ENCODE data around the gene C19orf12. TPM values are rescaled to one million over a fixed set of nuclear protein-coding genes. Genes with fewer than 3 reads are reported as not detected.

C19orf12 gene
- polyA plus RNA-seq, 1 experiment, result 33.9 TPM

DNA sequence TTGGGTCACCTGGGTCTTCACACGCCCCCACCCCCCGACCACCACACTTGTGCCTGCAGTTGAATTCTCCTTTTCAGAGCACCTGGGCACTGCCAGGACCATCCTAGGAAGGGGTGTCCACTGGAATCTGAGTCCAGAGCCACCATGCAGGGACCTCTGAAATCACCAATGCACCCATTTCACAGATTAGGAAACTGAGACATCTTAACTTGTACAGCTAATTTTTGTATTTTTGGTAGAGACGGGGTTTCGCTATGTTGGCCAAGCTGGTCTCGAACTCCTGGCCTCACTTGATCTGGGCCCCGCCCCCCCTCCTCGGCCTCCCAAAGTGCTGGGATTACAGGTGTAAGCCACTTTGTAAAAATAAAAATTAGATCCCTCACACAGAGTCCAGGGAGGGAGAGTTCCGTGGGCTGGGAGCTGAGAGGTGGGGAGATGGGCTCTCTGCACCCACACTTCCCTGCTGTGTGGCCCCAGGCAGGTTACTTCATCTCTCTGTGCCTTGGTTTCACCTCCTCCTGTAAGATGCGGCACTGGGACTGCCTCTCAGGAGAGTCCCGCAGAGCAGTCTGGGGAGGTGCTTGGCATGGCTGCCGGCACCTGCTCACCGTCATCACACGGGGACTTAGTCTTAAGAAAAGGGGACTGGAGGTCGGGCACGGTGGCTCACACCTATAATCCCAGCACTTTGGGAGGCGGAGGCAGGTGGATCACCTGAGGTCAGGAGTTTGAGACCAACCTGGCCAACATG is 45.9 kb upstream of the C19orf12 start:
- POLR2A ChIA-PET, result no interaction called here
- H3K27me3 ChIP-seq (ENCODE audit: control insufficient read depth, insufficient read depth, low read length), result no peaks in the 10 kb centered on the region; the same call in 1 of the 2 replicates
- no peaks in the 10 kb centered on the region for H3K36me3 ChIP-seq (ENCODE audit: control insufficient read depth, insufficient read depth, low read length)
- no peak overlapping the region for H3K4me3 ChIP-seq (ENCODE audit: low read depth, low read length)
- DNase-seq (ENCODE audit: low read depth), result no peak
- no peak for TF ChIP-seq CTCF (IDR thresholded peaks at IDR 0.05; ENCODE audit: insufficient read depth, low read depth, low read length)
- CTCF ChIA-PET, result interaction anchor here (0.6 to 5.0 kb wide), 15 partner anchors 11 to 1587 kb away, joined by 3 to 48 read pairs (median 4); no protein-coding TSS in a partner anchor

GRCh38 chr19:29759359-29759758 is 44.3 kb upstream of the C19orf12 start:
- ChIA-PET POLR2A (no interaction called here), CTCF (interaction anchor here (0.6 to 5.0 kb wide), 23 partner anchors 8 to 896 kb away, joined by 3 to 48 read pairs (median 4); no protein-coding TSS in a partner anchor)
- Histone ChIP-seq H3K36me3 (ENCODE audit: control insufficient read depth, insufficient read depth, low read length) (no peaks in the 10 kb centered on the region), H3K4me3 (ENCODE audit: low read depth, low read length) (no peak overlapping the region), H3K27me3 (ENCODE audit: control insufficient read depth, insufficient read depth, low read length) (no peaks in the 10 kb centered on the region; the same call in 1 of the 2 replicates)
- TF ChIP-seq CTCF (IDR thresholded peaks at IDR 0.05; ENCODE audit: insufficient read depth, low read depth, low read length), result no peak
- no peak for DNase-seq (ENCODE audit: low read depth)

DNA sequence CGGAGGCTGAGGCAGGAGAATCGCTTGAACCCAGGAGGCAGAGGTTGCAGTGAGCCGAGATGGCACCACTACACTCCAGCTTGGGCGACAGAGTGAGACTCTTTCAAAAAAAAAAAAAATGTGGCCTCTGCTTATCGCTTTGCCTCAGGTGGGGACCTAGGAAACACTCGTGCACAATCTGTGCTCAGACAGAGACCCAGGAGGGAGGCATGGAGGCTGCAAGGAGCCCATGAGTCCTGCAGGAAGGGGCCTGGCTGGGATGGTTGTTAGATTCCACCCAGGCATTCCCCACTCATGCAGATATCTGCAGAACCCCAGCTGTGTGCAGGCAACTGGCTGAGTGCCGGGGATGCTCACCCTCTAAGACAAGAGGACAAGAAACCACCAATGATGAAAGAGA is 43.8 kb upstream of the C19orf12 start:
- ChIA-PET CTCF (interaction anchor here (1.0 to 5.0 kb wide), 7 partner anchors 8 to 115 kb away, joined by 3 to 48 read pairs (median 8); no protein-coding TSS in a partner anchor), POLR2A (no interaction called here)

DNA sequence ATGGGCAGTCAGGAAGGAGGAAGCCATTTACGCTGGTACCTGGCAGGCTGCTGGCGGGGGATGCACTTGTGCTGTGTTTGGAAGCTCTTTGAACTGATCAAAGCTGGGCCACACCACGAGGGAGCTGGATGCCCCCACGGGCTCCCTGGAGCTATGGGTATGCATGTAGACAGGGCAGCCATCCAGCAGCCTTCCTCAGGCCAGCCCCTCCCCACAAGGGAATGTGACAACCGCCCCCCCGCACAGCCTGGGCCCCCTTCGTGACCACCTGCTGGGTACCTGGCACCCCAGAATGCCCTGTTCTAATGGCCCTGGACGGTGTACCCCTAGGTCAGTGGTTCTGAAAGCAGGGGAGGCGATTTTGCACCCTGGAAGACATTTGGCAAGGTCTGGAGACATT is 42.5 kb upstream of the C19orf12 start:
- no peak for DNase-seq (ENCODE audit: low read depth)
- Histone ChIP-seq H3K36me3 (ENCODE audit: control insufficient read depth, insufficient read depth, low read length) (no peaks in the 10 kb centered on the region), H3K27me3 (ENCODE audit: control insufficient read depth, insufficient read depth, low read length) (no peaks in the 10 kb centered on the region; the same call in 1 of the 2 replicates), H3K4me3 (ENCODE audit: low read depth, low read length) (no peak overlapping the region)
- ChIA-PET POLR2A (no interaction called here), CTCF (interaction anchor here (1.7 kb wide), 1 partner anchor 14 kb away, joined by 8 read pairs; no protein-coding TSS in a partner anchor)
- TF ChIP-seq CTCF (IDR thresholded peaks at IDR 0.05; ENCODE audit: insufficient read depth, low read depth, low read length), result no peak

More for the DNA sequence above, 43.8 kb upstream of the C19orf12 start:
- Histone ChIP-seq H3K36me3 (ENCODE audit: control insufficient read depth, insufficient read depth, low read length) (no peaks in the 10 kb centered on the region), H3K4me3 (ENCODE audit: low read depth, low read length) (no peak overlapping the region), H3K27me3 (ENCODE audit: control insufficient read depth, insufficient read depth, low read length) (no peaks in the 10 kb centered on the region; the same call in 1 of the 2 replicates)
- DNase-seq (ENCODE audit: low read depth), result no peak
- TF ChIP-seq CTCF (IDR thresholded peaks at IDR 0.05; ENCODE audit: insufficient read depth, low read depth, low read length), result no peak

GRCh38 chr19:29753934-29754305 is 38.9 kb upstream of the C19orf12 start:
- Histone ChIP-seq H3K36me3 (ENCODE audit: control insufficient read depth, insufficient read depth, low read length) (no peaks in the 10 kb centered on the region), H3K27me3 (ENCODE audit: control insufficient read depth, insufficient read depth, low read length) (no peaks in the 10 kb centered on the region; the same call in 1 of the 2 replicates), H3K4me3 (ENCODE audit: low read depth, low read length) (no peak overlapping the region)
- no peak for TF ChIP-seq CTCF (IDR thresholded peaks at IDR 0.05; ENCODE audit: insufficient read depth, low read depth, low read length)
- ChIA-PET CTCF (interaction anchor here (1.5 kb wide), 1 partner anchor 18 kb away, joined by 4 read pairs; no protein-coding TSS in a partner anchor), POLR2A (no interaction called here)
- DNase-seq (ENCODE audit: low read depth), result no peak

Data from BJ (cell line).